RWPE2 (cell line): ENCODE measurements around the gene NEDD1.

Experiments
- ATAC-seq: fragments of 200-7000 bp; cut with Tn5 transposase; 3 replicates; pipeline ENCODE4 v1.9.1; 2021; ENCODE audit warnings: low read depth
- DNase-seq: peaks from one replicate; pipeline ENCODE4 v3.0.0-alpha.2; 2020; ENCODE audit warnings: low spot score
- H3K27ac ChIP-seq: fragments of 450-650 bp; 2 replicates; pipeline ENCODE4 v1.5.1; 2017; ENCODE audit warnings: mild to moderate bottlenecking; ENCODE audit not compliant: poor library complexity, severe bottlenecking
- H3K27me3 ChIP-seq: fragments of 250-450 bp; sonication (Bioruptor Pico); 2 replicates; pipeline ENCODE4 v1.5.1; 2021; ENCODE audit warnings: mild to moderate bottlenecking, moderate library complexity; ENCODE audit not compliant: insufficient read depth, poor library complexity, severe bottlenecking
- H3K36me3 ChIP-seq: fragments of 250-450 bp; sonication (Bioruptor Pico); 2 replicates; pipeline ENCODE4 v1.5.1; 2020; ENCODE audit warnings: low read depth, mild to moderate bottlenecking, moderate library complexity
- H3K4me1 ChIP-seq: fragments of 250-450 bp; sonication (Bioruptor Pico); 2 replicates; pipeline ENCODE4 v1.5.1; 2021; ENCODE audit warnings: mild to moderate bottlenecking, moderate library complexity; ENCODE audit not compliant: insufficient read depth, poor library complexity, severe bottlenecking
- H3K4me3 ChIP-seq: fragments of 250-450 bp; sonication (Bioruptor Pico); 2 replicates; pipeline ENCODE4 v1.5.1; 2021; ENCODE audit warnings: mild to moderate bottlenecking, moderate library complexity; ENCODE audit not compliant: severe bottlenecking
- H3K9me3 ChIP-seq: fragments of 250-450 bp; sonication (Bioruptor Pico); 2 replicates; pipeline ENCODE4 v1.5.1; 2021; ENCODE audit warnings: mild to moderate bottlenecking, moderate library complexity; ENCODE audit not compliant: severe bottlenecking
- CTCF ChIP-seq: fragments of 450-650 bp; IDR thresholded peaks from one replicate; pipeline ENCODE4 v1.5.1; 2017; ENCODE audit warnings: mild to moderate bottlenecking, moderate library complexity; ENCODE audit not compliant: poor library complexity, severe bottlenecking

The NEDD1 gene

GRCh38 chr12:96897421-96897820, 9.6 kb upstream of the NEDD1 start:
- Histone ChIP-seq H3K4me1 (no peaks in the 10 kb centered on the region), H3K36me3 (no peaks in the 10 kb centered on the region), H3K27me3 (no peaks in the 10 kb centered on the region), H3K9me3 (no peaks in the 10 kb centered on the region), H3K27ac (no peak overlapping the region), H3K4me3 (no peak overlapping the region)
- TF ChIP-seq CTCF: no peak
- no peak for DNase-seq
- no peak for ATAC-seq

- H3K27ac ChIP-seq: no peak overlapping the region
- ATAC-seq: no peak
- H3K4me3 ChIP-seq: no peak overlapping the region
- no peaks in the 10 kb centered on the region for H3K27me3 ChIP-seq
- H3K4me1 ChIP-seq: no peaks in the 10 kb centered on the region
- H3K36me3 ChIP-seq: no peaks in the 10 kb centered on the region
- H3K9me3 ChIP-seq: no peaks in the 10 kb centered on the region
- no peak for TF ChIP-seq CTCF
- DNase-seq: no peak
Observed at GRCh38 chr12:96901175-96901574, 5.9 kb upstream of the NEDD1 start.

- no peak overlapping the region for H3K27ac ChIP-seq
- TF ChIP-seq CTCF: no peak
- H3K36me3 ChIP-seq: no peaks in the 10 kb centered on the region
- no peaks in the 10 kb centered on the region for H3K9me3 ChIP-seq
- H3K4me3 ChIP-seq: no peak overlapping the region
- no peak for ATAC-seq
- H3K27me3 ChIP-seq: no peaks in the 10 kb centered on the region
- no peaks in the 10 kb centered on the region for H3K4me1 ChIP-seq
- no peak for DNase-seq
Observed at GRCh38 chr12:96902076-96902475, 5.0 kb upstream of the NEDD1 start.

DNA sequence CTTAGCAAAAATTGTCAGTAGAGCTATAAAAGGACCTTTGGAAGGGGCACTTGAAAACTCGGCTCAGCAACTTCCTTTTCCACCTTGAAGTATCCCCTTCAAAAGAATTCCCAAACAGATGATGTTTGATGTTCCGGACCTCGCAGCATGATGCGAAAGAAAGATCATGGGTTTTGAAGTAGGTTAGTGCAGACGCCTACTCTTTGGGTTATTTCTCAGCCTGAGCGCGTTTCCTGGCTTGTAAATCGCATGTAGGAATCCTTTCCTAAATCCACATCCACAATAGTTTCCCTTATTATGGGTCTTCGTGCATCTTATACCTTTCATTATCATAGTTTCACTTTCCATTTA, 584 bp upstream of the NEDD1 start:
- ATAC-seq (no peak; the same call in 2 of the 3 replicates), DNase-seq (no peak)
- peaks cover 14% of the 10 kb centered on the region for H3K36me3 ChIP-seq
- H3K4me3 ChIP-seq: peak overlapping the region; percentile 54
- no peaks in the 10 kb centered on the region for H3K4me1 ChIP-seq
- TF ChIP-seq CTCF: no peak
- H3K27me3 ChIP-seq: no peaks in the 10 kb centered on the region
- H3K9me3 ChIP-seq: no peaks in the 10 kb centered on the region
- peak overlapping the region; percentile 33 for H3K27ac ChIP-seq

- ATAC-seq: peak; percentile 50
- Histone ChIP-seq H3K27ac (peak overlapping the region; percentile 33), H3K9me3 (no peaks in the 10 kb centered on the region), H3K4me3 (peak overlapping the region; percentile 54), H3K36me3 (peaks cover 18% of the 10 kb centered on the region), H3K27me3 (no peaks in the 10 kb centered on the region), H3K4me1 (no peaks in the 10 kb centered on the region)
- TF ChIP-seq CTCF: no peak
- no peak for DNase-seq
Observed at GRCh38 chr12:96907671-96908422, 790 bp downstream of the NEDD1 start.
